Stimulated activated CD8-positive, alpha-beta memory T cell treated with anti-CD3 and anti-CD28 coated beads, Interleukin-12 subunit alpha, Interleukin-12 subunit beta, amount 100 ng/mL, for 24 hours (primary cell): ENCODE measurements around the gene BTN3A1.
"Not testable (repeated sequence)": the region's sequence is repeated elsewhere in the genome, so short reads cannot be mapped to it uniquely, and the experiment has no call there.

Experiments
- DNase-seq: peaks from one replicate; pipeline ENCODE4 v3.0.0-alpha.2; 2020; ENCODE audit errors: extremely low read depth

The BTN3A1 gene

DNA sequence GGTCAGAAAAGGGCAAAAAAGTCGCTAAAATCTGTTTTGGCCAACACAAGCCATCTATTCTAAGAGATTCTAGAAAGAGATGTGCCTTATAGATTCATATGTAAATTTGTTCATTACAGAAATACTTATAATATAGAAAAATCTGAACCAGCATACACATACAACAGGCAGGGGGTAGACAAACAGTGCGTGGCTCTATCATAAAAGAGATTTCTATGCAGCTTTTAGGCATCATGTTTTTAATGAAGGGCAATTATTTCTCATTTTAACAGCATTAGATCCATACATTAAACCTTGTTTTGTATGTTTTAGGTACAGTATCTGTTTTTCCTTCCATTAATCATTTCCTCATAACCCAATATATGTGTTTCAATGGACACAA lies 38.9 kb downstream of the BTN3A1 start:
- no peak for DNase-seq

DNA sequence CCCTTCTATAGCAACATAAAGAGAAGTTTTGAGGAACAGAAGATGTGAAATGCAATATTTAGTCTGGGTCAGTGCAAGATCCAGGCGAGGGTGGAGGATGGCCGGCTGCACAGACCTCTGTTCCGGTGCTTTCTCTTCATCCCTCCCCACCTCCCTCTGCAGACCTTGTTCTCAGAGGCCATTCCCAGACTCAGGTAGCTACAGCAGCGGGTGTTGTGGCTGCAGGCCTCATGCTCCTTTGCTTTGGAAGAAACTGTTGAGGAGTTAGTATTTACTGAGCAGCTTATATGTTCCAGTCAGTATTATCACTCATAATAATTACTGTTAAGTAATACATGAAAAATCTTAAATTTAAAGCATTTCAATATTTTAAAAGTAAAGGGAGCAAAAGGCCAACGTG lies 39.9 kb downstream of the BTN3A1 start:
- no peak for DNase-seq

DNA sequence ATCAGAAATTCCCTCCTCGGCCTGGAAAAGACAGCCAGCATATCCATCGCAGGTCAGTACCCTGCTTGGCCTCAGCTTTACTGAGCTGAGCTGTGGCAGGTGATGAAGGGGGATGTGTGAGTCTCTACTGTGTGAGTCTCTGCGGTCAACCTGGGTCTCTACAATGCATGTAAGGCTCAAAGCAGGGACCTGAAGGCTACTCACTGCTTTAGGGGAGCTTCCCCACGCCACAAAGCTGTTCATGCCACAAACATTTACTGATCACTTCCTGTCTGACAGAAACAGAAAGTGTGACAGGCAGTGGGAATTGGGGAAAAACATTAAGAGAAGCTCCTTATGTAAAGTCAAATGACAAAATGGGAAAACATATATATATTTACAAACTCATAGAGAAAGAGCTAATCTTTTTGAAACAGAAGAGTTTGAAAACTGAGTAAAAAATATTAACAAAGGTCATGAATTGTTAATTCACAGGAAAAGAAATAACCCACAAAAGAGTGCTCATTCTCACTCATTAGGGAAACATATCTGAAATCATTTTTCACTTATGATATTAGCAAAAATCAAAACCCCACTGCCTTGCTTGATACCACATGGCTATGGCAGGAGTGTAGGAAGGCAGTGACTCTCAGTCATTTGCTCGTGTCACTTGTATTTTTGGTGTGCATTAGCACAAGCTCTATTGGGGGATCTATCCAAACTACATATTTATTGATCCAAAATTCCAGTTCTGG lies 44.0 kb downstream of the BTN3A1 start:
- no peak for DNase-seq

DNA sequence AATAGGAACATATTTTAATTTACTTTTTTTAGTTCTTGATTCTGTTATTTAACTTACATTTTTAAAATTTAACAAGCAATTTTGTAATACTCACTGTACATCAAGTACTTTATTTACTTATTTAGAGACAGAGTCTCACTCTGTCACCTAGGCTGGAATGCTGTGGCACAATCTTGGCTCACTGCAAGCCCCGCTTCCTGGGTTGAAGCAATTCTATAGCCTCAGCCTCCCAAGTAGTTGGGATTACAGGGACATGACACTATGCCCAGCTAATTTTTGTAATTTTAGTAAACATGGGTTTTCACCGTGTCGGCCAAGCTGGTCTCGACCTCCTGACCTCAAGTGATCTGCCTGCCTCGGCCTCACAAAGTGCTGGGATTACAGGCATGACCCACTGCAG lies 45.2 kb downstream of the BTN3A1 start:
- DNase-seq, result no peak

- DNase-seq, result no peak
Observed at GRCh38 chr6:26450240-26450639, 48.2 kb downstream of the BTN3A1 start.

DNA sequence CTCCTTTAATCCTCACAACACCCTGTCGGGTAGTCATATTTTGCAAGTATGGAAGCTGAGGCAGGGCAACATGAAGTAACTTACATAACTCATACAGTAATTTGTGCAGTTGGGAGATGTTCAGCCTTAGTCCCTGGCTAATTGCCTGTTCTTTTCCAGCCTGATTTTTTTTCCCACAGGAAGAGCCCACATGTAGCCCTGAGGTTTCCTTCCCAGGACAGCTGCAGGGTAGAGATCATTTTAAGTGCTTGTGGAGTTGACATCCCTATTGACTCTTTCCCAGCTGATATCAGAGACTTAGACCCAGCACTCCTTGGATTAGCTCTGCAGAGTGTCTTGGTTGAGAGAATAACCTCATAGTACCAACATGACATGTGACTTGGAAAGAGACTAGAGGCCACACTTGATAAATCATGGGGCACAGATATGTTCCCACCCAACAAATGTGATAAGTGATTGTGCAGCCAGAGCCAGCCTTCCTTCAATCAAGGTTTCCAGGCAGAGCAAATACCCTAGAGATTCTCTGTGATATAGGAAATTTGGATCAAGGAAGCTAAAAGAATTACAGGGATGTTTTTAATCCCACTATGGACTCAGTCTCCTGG lies 50.7 kb downstream of the BTN3A1 start:
- DNase-seq, result no peak

GRCh38 chr6:26454631-26455030 lies 52.6 kb downstream of the BTN3A1 start:
- DNase-seq, result no peak

- no peak for DNase-seq
Observed at GRCh38 chr6:26455357-26455970, 53.4 kb downstream of the BTN3A1 start.

DNA sequence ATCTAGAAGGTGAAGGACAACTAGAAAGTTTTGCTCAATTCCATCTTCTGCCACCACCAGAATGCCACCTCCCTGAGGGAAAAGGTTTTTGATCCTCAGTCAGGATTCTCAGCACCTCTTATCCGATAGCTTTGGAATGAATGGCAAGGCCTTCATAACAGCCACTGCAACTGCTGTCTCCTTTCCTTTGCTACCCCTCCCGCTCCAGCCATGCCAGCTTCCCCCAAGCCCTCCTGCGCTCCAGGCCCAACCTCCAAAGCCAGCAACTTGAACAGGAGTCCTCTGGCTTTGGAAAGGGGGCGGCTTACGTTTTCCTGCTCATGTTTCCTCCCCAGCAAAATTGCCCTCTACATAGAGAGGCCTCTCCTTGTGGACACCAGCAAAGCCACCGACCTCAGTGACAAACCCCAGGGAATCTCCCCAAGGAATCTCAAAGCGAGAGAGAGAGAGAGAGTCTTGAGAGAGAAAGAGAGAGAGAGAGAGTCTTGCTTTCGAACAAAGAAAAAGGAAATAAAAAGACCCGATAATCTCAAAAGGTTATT lies 55.3 kb downstream of the BTN3A1 start:
- no peak for DNase-seq

DNA sequence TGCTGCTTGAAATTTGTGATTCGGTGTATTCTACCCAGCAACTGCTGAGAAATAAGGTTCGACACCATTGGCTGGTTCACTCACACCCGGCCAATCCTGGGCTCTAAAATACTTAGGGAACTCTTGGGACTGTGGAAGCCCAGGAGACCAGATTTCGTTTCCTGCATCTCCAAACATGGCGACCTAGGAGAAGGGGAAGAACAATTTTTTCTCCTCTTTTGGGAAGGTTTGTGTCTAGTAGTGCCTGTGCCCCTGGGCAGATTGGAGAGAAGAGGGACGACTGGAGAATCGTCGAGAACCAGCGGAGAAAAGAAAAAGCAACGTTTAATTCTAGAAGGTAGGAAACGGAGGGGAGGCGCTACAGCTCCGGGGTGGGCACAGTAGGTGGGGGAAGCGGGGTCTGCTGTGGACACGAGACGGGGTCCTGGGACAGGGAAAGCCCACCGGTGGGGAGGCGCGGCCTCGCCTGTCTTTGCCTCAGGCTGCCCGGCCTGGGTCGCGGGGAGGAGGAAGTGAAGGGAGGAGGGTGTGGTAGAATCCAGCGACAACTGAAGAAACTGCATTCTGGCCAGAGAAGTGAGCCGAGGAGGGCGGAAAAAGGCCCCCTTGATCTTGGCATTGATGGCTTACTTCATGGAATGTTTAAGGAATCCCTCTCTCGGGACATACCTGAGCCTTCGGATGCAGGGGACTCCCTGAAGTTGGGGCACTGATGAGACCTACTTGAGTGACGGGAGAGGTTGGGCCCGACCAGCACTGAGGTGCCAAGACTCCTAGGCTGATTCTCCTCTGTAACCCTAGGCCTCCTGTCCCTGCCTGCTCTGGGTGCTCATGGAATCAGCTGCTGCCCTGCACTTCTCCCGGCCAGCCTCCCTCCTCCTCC lies 56.0 kb downstream of the BTN3A1 start, which contains the start of gene BTN2A1:
TSS of gene BTN2A1 (plus strand) at position 150 of the 883 bp plus-strand sequence. CDS start at position 832, 682 bp downstream.
- peak; percentile 24 for DNase-seq

GRCh38 chr6:26459023-26459810 lies 57.1 kb downstream of the BTN3A1 start:
- no peak for DNase-seq

- not testable (repeated sequence) for DNase-seq
Observed at GRCh38 chr6:26461353-26461752, 59.3 kb downstream of the BTN3A1 start.

GRCh38 chr6:26464014-26464413 lies 61.9 kb downstream of the BTN3A1 start:
- no peak for DNase-seq

GRCh38 chr6:26464416-26465131 lies 62.5 kb downstream of the BTN3A1 start:
- DNase-seq, result no peak
